Prostate gland (tissue), 2 donors: ENCODE measurements around the gene ADAD2. TPM values are rescaled to one million over a fixed set of nuclear protein-coding genes. Genes with fewer than 3 reads are reported as not detected.

ENCODE experiments used
- DNase-seq: peaks from one replicate; pipeline ENCODE4 v3.0.0-alpha.2; 2019; ENCODE audit warnings: low spot score
- H3K27ac ChIP-seq, 2 donors: fragments of 200-600 bp; sonication (generic); 2 replicates each; pipeline ENCODE4 v1.5.1; 2017 to 2019
- H3K27me3 ChIP-seq: fragments of 200-600 bp; sonication (generic); replicated peaks from 2 replicates; pipeline ENCODE4 v1.5.1; 2019; ENCODE audit not compliant: insufficient read depth
- H3K36me3 ChIP-seq, 2 donors: fragments of 200-600 bp; sonication (generic); 1 replicate in 1 of 2; 2 replicates in 1 of 2; pipeline versions ENCODE4 v1.5.1 to v1.8.1; 2017 to 2019
- H3K4me1 ChIP-seq: fragments of 200-600 bp; sonication (generic); replicated peaks from 2 replicates; pipeline ENCODE4 v1.5.1; 2019
- H3K4me3 ChIP-seq, 2 donors: fragments of 200-600 bp; sonication (generic); 2 replicates each; pipeline ENCODE4 v1.5.1; 2017 to 2019
- H3K9me3 ChIP-seq: fragments of 200-600 bp; sonication (generic); 2 replicates; pipeline ENCODE4 v1.5.1; 2017
- CTCF ChIP-seq, 4 experiments: fragments of 200-600 bp in 2 of 4; fragments of 450-650 bp in 2 of 4; sonication (generic) in 2 of 4; IDR thresholded peaks; 1 replicate in 3 of 4; 2 replicates in 1 of 4; pipeline ENCODE4 v1.5.1; 2016 to 2019; ENCODE audit warnings: antibody characterized with exemption in 4 of 4, mild to moderate bottlenecking in 2 of 4, moderate library complexity in 2 of 4
- POLR2A ChIP-seq: fragments of 450-650 bp; IDR thresholded peaks from one replicate; pipeline ENCODE4 v1.6.1; 2016; ENCODE audit warnings: antibody characterized with exemption, mild to moderate bottlenecking
- POLR2AphosphoS5 ChIP-seq: sonication (generic); formaldehyde crosslinking; IDR thresholded peaks from one replicate; pipeline ENCODE4 v1.6.1; 2017; ENCODE audit warnings: antibody characterized with exemption
- WGBS: methylation state at CpG from one replicate; pipeline ENCODE4 v1.1.5; 2018; 5-methylcytosine and 5-hydroxymethylcytosine counted together
- intact Hi-C: fragments of 100-400 bp; cut with DNase I; formaldehyde crosslinking; loops from one replicate; pipeline ENCODE4 v1.14.2; 2022
- total RNA-seq, 2 donors: library from RNA; depleted of rRNA; stranded (reverse); fragments of >200 nt; gene quantifications; one replicate each; pipeline ENCODE4 v1.1.0, GENCODE V29; 2016

The ADAD2 gene
- total RNA-seq, 2 donors from 2014 or later = 0.91 to 47.7 TPM

- peaks cover 9 to 14% of the 10 kb centered on the region in 2 donors for H3K36me3 ChIP-seq
- H3K27ac ChIP-seq = no peak overlapping the region
- H3K27me3 ChIP-seq = no peaks in the 10 kb centered on the region
- DNase-seq = no peak
- H3K4me1 ChIP-seq = no peaks in the 10 kb centered on the region
- TF ChIP-seq CTCF (IDR thresholded peaks at IDR 0.05) = no peak
- TF ChIP-seq POLR2A = no peak
- no peak for TF ChIP-seq POLR2AphosphoS5
- no peaks in the 10 kb centered on the region for H3K9me3 ChIP-seq
- intact Hi-C loops = loop anchor here (5.0 kb wide), 1 partner anchor 303 kb away; no protein-coding TSS in a partner anchor
- WGBS = 76% methylated on average over 10 of the region's 10 CpGs
- no peak overlapping the region for H3K4me3 ChIP-seq
Observed at GRCh38 chr16:84184775-84185174, 6.2 kb upstream of the ADAD2 start.

- TF ChIP-seq POLR2A (peak; percentile 33), CTCF (IDR thresholded peaks at IDR 0.05) (peak; percentile 98 to 99 (median 98)), POLR2AphosphoS5 (peak; percentile 92)
- 3% methylated on average over 39 of the region's 55 CpGs for WGBS
Observed at GRCh38 chr16:84186685-84187437, 4.1 kb upstream of the ADAD2 start, which contains the start of gene TAF1C. TAF1C (minus strand) TSS chr16:84187057; CDS start chr16:84184988, 2,069 bp downstream.

GRCh38 chr16:84191466-84191865 lies 509 bp downstream of the ADAD2 start:
- WGBS = 95% methylated on average over 12 of the region's 16 CpGs
- H3K9me3 ChIP-seq = no peaks in the 10 kb centered on the region
- no peaks in the 10 kb centered on the region for H3K27me3 ChIP-seq
- DNase-seq = no peak
- no peaks in the 10 kb centered on the region for H3K4me1 ChIP-seq
- TF ChIP-seq POLR2AphosphoS5 = no peak
- TF ChIP-seq POLR2A = no peak
- TF ChIP-seq CTCF (IDR thresholded peaks at IDR 0.05) = no peak
- H3K4me3 ChIP-seq = no peak overlapping the region
- H3K27ac ChIP-seq = no peak overlapping the region
- intact Hi-C loops = no loop called here
- H3K36me3 ChIP-seq = no peaks in the 10 kb centered on the region

More at GRCh38 chr16:84186685-84187437, 4.1 kb upstream of the ADAD2 start, which contains the start of gene TAF1C:
- Histone ChIP-seq H3K27ac (peak within 1 kb of the TSS; percentile 50 to 54), H3K4me3 (peak within 1 kb of the TSS; percentile 74 to 83), H3K36me3 (peaks cover 0 to 5% of the 10 kb centered on the region in 2 donors), H3K4me1 (no peaks in the 10 kb centered on the region), H3K9me3 (no peaks in the 10 kb centered on the region), H3K27me3 (no peaks in the 10 kb centered on the region)
- intact Hi-C loops = loop anchor here (5.0 kb wide), 1 partner anchor 300 kb away; no protein-coding TSS in a partner anchor
- peak; percentile 89 for DNase-seq

- H3K27me3 ChIP-seq = no peaks in the 10 kb centered on the region
- H3K27ac ChIP-seq = no peak overlapping the region
- H3K36me3 ChIP-seq = no peaks in the 10 kb centered on the region
- intact Hi-C loops = no loop called here
- DNase-seq = no peak
- H3K9me3 ChIP-seq = no peaks in the 10 kb centered on the region
- H3K4me1 ChIP-seq = no peaks in the 10 kb centered on the region
- no peak for TF ChIP-seq POLR2AphosphoS5
- no peak for TF ChIP-seq POLR2A
- no peak for TF ChIP-seq CTCF (IDR thresholded peaks at IDR 0.05)
- H3K4me3 ChIP-seq = no peak overlapping the region
- WGBS = 80% methylated on average over 7 of the region's 7 CpGs
Observed at GRCh38 chr16:84193480-84193879, 2.5 kb downstream of the ADAD2 start.

DNA sequence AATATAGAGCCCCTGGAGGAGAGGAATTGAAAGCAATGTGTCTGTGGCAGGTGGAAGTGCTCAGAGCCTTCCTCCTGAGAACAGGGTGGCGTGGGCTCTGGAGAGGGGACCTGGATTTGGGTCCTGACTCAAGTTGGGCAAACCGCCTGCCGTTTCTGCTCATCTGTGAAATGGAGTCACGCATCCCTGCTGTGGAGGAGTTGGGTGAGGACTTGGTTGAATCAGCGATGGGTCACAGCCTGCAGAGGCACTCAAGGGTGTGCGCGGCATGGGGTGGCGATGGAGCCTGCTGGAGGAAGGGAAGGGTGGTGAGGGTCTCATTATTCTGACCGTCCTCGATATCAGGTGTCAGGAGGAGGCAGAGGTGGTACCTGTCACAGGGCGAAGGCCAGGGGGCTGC lies 3.1 kb downstream of the ADAD2 start:
- no peak for TF ChIP-seq POLR2A
- no peak for TF ChIP-seq CTCF (IDR thresholded peaks at IDR 0.05)
- TF ChIP-seq POLR2AphosphoS5 = no peak
- intact Hi-C loops = no loop called here
- WGBS = 92% methylated on average over 11 of the region's 11 CpGs

More for the DNA sequence above, 3.1 kb downstream of the ADAD2 start:
- no peaks in the 10 kb centered on the region for H3K36me3 ChIP-seq
- H3K4me1 ChIP-seq = no peaks in the 10 kb centered on the region
- H3K27ac ChIP-seq = no peak overlapping the region
- no peaks in the 10 kb centered on the region for H3K27me3 ChIP-seq
- no peak overlapping the region for H3K4me3 ChIP-seq
- no peaks in the 10 kb centered on the region for H3K9me3 ChIP-seq
- no peak for DNase-seq
